Activated CD4-positive, alpha-beta T cell treated with anti-CD3 and anti-CD28 coated beads, Interleukin-2, amount 50 U/mL, for 1 hour (primary cell): Measurements from ENCODE around the gene NCF4.

ENCODE experiments used
- DNase-seq: peaks from one replicate; pipeline ENCODE4 v3.0.0-alpha.2; 2020

NCF4 gene

DNA sequence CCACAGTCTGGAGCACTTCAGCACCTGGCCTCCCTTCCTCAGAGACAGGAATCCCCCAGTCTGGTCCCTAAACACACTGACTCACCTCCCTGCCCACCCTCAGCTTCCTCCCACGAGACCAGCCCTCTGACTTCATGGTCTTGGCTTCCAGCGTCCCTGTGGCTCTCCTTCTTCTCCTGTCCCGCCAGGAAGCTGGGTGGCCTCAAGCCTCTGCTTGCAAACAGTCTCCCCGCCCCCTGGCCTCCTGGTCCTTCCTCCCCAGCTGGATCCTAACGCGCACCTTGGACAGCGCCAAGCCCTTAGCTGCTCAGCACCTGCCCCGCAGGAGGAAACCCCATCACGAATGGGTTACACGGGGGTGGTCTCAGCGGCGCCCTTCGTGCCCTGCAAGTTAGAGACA, 4.5 kb downstream of the NCF4 start:
- DNase-seq, result no peak

DNA sequence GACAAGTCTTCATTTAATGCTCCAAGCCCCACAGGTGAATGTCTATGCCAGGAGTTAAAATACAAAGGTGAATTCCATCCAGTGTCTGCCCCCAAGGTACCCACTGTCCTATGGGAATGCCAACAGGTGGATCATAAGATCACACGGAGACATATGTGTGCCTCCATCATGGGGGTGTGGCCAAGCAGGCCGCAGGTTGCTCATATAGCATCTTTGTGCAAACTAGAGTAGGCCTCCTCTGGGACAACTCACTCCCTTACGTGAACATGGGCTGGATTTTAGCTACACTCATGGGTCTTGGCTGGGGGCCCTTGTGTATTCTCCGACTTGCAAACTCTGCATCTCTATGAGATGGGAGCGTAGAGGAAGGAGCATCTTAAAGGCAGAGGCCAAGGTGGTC, 6.9 kb downstream of the NCF4 start:
- DNase-seq, result no peak

DNA sequence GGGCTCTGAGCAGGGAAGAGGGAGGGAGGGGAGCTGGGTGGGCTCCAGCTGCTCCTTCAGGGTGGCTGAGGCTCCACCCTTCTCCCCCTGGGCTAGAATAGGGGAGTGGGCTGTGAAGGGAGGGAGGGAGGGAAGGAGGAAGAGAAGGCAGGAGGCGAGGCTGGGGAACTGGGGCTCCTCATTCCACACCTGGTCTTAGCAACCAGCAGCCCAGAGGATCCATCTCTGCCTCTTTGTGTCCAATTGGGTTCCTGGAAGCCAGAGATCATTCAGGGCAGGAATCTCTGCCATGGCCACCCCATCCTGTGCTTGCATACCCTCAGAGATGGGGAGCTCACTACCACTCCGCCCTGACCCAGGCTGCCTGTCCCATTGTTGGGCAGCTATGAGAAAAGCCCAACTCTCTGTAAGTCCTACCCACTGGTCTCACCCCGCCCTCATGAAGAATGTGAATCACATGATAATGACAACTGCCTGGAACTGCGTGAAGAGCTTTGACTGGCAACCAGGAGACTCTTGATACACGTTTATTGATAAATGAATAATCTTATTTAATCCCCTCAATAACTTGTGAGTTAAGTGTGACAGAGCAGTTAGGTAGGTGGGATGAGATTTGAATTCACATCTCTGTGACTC, 7.9 kb downstream of the NCF4 start:
- DNase-seq, result no peak

DNA sequence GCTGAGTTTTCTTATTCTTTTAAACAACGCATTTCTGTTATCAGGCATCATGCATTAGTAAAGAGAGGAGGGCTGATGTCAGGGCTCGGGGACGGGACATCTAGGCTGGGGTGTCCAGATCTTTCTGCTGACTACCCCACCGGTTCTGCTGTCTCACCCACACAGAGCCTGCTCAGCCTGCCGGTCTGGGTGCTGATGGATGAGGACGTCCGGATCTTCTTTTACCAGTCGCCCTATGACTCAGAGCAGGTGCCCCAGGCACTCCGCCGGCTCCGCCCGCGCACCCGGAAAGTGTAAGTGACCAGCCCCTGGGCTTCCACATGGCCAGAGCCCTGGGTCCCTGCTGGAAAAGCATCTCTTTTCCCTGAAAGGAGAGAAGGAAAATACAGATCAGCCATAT, 9.4 kb downstream of the NCF4 start:
- DNase-seq, result no peak

DNA sequence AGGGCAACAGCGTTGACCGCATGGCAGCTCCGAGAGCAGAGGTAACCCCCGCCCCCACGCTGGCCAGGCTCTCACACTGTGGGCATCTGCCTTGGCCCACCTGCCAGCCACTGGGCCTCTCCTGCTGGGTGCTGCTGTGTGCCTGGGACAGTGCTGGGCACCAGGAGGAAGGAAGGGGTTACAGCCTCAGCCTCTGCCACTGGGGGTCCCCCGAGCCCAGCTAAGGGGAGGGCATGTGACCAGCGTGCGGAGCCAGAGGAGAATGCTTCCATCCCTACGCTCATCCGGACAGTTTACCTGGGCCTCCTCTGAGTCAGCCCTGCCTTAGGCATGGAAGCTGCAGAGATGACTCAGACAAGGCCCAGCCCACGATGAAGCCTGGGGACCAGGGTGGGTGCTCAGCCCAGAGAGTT, 10.9 kb downstream of the NCF4 start:
- no peak for DNase-seq

DNA sequence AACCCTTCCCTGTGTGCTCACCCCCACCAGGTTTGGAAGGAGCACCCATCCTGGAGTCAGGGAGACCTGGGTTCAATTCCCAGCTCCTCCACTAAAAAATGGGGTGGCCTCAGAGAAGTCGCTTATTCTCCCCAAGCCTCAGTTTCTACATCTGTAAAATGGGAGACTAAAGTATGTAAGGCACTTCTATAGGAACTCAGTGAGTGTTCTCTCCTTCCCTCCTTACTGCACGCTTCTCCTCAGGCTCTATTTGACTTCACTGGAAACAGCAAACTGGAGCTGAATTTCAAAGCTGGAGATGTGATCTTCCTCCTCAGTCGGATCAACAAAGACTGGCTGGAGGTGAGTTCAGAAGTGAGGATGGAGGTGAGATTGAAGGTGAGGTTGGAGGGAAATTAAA, 11.3 kb downstream of the NCF4 start:
- no peak for DNase-seq

DNA sequence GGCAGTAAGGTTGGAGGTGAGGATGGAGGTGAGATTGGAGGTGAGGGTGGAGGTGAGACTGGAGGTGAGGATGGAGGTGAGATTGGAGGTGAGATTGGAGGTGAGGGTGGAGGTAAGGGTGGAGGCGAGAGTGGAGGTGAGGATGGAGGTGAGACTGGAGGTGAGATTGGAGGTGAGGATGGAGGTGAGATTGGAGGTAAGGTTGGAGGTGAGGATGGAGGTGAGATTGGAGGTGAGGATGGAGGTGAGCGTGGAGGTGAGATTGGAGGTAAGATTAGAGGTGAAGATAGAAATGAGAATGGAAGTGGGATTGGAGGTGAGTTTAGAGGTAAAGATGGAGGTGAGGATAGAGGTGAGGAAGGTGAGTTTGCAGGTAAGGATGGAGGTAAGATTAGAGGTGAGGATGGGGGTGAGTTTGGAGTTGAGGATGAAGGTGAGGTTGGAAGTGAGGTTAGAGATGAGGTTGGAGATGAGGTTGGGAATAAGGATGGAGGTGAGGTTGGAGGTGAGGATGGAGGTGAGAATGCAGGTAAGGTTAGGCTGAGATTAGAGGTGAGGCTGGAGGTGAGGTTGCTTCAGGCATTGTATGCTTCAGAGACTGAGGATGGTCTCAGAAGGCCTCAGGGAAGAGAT, 12.2 kb downstream of the NCF4 start:
- DNase-seq, result no peak

DNA sequence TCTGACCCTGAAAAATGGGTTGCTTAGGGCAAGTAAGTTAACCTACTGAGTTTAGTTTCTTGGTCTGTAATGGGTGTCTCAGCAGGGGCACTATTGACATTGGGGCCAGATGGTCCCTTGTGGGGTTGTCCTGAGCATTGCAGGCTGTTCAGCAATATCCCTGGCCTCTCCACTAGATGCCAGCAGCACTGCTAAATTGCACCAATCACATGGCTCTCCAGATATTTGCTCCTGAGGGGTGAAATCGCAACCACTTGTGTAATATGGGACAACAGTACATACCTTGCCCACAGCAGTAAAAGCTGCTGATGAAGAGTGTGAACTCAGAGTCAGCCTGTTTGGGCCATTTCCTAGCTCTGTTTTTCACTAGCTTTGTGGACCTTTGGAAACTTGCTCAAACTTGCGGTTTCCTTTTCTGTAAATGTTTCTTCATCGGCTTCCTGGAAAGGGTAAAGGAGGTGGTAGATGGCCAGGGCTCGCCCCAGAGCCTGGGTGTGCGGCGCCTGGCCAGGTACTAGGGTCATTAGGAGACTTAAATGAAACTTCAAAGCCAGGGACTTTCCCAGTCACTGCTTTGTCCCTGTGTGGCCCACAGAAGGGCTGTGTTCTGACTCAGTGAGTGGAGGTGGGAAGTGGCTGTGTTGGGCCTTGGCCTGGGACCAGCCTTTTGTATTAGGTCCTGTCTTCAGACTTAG, 13.0 kb downstream of the NCF4 start:
- DNase-seq, result no peak

DNA sequence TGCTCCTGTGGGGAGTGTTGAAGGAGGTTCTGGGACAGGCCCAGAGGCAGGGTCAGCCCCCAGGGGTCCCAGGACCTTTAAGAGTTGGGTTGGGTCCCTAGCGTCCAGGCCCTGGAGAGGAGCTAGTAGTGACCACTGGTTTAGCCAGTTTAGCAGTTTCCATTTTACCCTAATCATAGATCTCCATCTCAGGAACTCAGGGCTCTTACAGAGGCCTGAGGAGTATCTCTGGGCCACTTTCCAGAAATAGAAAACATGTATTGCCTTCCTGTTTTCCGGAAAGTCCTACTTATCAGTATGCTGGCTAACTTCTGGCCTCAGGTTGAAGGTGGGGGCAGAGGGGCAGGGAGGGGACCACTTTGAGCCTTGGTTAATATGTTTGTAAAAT, 13.5 kb downstream of the NCF4 start:
- DNase-seq, result no peak

DNA sequence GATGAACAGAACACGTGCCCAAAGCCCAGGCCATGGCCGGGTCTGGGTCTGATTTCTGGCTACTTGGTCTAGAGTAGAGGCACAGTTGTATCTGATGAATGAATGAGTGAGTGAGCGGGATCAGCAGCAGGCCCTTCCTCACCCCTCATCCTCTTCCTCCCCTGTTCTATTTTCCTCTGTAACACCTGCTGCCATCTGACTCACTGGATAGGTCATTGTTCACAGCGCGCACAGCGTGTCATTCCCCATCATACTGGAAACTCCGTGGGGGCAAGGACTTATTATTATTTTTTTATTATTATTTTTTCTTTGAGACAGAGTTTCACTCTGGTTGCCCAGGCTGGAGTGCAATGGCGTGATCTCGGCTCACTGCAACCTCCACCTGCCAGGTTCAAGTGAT, 13.9 kb downstream of the NCF4 start:
- no peak for DNase-seq

DNA sequence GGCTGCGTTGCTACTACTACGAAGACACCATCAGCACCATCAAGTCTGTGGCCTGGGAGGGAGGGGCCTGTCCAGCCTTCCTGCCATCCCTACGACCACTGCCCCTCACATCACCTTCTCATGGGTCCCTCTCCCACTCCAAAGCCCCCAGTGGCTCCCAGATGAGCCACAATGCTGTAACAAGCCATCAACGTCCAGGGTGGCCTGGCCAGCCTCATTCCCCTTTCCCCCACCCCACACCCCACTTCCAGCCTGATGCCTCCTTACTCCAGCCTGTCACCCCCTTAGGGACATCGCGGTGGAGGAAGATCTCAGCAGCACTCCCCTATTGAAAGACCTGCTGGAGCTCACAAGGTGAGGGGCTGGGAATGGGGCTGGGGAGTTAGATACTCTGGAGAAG, 14.9 kb downstream of the NCF4 start:
- DNase-seq, result no peak

DNA sequence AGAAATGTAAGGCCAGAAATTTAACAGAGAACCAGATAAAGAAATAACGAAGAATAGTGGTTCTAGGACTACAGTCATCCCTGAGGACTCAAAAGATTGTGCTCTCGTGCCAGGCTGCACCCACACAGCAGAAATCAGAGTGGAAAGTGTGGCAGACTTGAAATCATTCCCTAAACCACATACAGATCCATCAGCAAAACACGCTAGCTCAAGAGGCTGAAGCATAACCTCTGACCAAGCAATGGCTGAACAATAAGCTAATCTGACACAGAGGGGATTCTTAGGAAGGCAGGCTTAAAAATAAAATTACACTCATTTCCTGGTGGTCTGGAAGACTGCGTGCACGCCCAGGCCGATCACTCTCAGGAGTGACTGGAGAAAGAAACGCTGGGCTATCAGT, 19.0 kb downstream of the NCF4 start:
- DNase-seq, result no peak

DNA sequence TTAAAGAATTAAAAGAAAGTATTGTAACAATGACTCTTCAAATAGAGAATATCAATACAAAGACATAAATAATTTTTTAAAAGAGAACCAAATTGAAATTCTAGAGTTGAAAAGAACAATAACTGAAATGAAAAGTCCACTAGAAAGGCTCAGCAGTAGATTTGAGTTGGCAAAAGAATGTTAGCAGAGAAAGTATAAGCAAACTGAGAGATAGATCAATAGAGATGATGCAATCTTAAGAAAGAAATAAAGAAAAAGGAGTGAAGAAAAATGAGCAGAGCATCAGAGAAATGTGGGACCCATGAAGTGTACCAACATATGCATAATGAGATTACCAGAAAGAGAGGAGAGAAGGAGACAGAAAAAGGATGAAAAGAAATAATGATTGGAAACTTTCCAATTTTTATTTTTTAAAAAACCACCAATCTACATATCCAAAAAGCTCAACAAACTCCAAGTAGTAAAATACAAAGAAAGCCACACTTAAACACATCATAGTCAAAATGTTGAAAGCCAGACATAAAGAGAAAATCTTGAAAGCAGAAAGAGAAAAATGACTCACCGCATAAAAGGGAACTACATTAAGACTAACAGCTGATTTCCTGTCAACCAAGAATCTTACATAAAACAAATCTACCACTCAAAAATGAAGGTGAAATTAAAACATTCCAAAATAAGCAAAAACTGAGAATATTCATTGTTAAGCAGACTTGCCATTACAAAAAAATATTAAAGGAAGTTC, 20.9 kb downstream of the NCF4 start:
- DNase-seq, result no peak

DNA sequence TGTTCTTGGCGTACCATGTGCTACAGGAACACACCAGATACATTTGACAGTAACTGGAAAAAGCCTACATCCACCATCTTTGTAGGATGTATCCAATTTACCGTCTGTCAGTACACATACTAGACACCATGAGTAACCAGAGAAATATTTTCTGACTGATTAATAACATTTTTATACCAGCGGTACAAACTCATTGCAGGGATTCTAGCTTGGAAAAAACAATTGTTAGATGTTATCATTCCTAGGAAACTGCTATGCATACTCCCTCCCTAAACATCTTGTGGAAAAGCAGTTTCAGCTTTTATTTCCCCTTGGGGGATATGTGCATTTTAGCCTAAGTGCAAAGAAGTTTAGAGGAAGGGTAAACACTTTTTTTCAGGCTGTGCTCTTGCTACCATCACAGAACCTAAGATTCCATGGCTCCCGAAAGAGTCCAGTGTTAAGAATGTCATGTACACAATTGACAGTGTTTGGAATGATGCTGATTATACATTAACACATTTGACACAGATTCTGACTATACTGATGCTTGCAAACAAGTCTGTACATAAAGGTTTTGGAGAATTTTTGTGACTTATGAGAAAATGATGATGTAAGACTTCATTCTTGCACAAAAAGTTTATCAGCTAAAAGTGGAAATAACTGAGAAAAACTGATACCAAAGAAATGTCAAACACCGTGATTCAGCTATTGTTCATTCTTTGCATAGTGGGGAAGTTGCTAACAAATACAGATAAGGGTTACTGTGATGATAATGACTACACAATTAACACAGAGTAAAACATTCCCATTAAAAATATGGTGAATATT, 23.7 kb downstream of the NCF4 start:
- no peak for DNase-seq

DNA sequence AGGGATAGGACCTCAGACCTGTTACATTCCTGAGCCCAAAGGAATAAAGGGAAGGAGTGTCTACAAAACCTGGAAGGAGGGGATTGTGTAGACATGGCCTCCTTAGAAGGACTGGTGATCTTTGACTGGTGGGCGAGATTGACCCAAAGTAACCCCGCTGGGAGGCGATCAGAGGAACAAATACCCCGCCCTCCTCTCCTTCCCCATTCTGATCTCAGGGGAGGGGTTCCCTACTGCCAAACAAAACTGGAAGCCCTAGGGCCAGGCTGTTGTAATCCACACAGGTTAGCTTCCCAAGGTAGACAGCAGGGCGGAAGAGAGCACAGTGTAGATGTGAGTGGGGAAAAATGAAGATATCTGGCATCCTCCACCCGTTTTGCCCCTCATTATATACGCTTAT, 24.7 kb downstream of the NCF4 start:
- DNase-seq, result no peak

DNA sequence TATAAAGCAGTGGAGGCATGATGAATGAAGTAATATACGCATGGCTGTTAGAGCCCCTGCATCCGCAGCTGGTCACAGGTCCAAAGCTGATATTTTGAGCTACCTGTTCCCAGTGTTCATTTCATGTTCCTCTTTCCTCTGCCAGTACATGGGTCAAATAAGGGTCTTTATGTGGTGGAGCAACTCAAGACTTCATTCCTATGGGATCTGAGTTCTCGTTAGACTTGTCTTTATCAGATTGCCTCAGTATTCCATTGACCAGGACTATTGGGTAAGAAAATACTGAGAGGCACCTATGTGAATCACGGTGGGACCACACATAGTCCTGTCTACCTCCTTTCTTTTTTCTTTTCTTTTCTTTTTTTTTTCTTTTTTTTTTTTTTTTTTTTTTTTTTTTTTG, 25.2 kb downstream of the NCF4 start:
- DNase-seq, result no peak

DNA sequence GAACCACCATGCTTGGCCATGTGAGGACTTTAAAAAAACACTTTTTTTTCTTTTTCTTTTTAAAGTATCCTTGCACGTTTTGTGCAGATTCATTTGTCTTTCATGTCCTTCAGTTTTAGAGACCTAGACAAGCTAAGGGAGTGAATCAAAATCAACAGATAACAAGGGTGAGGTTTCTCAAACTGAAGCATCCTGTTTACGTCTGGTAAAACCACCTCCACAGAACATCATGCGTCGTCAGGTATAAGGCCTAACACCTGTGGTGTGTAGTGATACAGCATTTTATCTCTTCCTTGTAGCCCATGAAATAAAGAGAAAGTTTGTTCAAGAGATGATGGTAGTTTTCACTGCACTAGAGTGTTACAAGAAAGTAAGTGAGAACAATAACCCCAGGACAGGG, 26.4 kb downstream of the NCF4 start:
- DNase-seq, result no peak

DNA sequence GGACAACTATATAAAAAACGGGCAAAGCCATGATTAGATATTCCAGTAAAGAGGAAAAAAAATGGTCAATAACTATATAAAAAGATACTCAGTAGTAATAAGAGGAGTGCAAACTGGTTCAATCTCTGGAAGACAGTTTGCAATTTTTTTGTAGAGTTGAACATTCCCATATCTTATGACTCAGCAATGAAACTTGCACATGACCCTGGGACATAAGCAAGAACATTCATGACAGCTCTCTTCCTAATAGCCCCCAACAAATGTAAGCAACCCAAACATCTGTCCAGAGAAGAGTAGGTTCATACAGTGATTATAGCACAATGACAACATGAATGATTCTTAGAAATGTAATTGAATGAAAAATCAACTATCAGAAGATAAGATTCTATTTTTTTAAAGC, 30.8 kb downstream of the NCF4 start:
- no peak for DNase-seq

DNA sequence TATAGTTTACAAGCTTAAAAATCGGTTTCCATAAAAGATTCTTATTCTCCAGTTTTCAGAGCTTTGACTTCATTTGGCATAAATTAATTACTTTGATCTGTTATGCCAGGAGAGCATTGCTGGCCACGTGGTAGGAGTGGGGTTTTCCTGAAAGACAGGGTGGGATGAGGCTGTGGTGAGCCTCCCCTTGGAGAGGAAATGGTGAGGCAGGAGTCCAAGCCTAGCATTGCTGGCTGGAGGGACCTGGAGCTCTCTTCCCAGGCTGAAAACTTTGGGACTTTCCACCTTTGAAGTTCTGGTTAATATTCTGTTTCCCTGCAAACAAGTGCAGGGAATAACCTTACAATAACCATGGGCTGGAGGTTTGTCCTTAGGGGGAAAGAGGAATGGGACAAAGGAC, 31.5 kb downstream of the NCF4 start:
- DNase-seq, result no peak

DNA sequence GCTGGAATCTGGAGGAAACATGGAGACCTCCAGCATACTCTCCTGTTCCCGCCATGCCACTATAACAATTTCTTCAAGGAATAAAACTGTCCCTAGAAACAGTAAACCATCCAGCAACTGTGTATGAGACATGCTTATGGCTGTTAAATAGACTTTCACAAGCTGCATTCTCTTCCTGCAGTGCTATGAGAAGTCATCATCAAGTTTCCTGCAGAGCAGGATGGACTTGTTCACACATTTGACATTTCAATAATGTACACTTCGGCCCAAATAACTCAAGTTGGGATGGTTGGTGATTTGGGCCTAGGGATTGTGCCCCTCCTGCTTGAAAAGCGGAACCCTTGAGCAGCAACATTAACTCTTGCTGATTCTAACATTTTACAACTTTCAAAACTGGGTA, 32.5 kb downstream of the NCF4 start:
- DNase-seq, result no peak

DNA sequence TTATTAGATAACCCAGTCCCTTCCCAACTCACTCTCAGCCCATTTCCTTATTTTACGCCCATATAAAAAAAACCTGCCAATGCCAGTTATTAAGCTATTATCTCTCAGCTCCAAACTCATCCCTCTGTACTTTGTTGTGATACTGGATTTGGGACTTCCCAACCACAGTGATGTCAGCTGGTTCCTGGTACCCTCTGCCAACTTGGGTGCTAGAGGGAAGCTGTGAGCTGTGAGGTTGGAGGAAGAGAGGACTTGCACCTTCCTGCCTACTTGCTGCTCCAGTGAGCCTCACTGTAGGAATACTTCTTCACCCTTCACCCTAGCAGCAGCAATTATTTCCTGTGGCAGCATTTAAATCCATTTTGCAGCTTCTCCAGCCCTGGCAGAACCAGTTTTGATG, 33.5 kb downstream of the NCF4 start:
- no peak for DNase-seq

DNA sequence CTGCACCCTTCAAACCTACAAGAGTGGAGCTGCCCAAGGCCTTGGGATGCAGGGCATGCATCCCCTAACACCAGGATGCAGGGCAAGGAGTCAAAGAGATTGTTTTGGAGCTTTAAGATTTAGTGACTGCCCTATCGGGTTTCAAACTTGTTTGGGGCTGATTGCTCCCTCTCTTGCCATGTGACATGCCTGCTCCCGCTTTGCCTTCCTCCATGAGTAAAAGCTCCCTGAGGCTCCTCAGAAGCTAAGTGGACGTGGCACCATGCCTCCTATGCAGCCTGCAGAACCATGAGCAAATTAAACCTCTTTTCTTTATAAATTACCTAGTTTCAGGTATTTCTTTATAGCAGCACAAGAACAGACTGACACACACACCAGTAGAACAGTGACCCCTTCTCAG, 36.8 kb downstream of the NCF4 start:
- no peak for DNase-seq

DNA sequence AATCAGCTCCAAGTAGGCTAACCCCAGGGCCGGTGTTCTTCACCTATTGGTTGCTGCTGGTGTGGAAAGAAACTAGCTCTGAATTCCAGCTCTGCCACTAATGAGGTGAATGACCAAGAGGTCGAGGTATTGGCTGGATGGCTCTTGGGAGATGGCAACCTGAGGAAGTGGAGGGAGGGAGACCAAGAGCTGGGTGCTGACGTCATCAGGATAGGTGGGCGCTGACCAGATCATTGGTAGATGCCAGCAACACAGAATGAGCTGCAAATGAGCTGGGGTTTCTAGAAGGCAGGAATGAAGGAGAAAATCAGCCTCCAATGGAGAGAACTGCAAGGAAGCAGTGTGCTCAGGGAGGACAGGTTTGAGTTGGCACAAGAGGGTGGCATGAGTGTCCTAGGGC, 37.9 kb downstream of the NCF4 start:
- no peak for DNase-seq
